GM12873 (cell line): Measurements from ENCODE around the gene BRSK1.

ENCODE experiments used
- TF ChIP-seq, protein P1 (sequence below): IDR thresholded peaks from 2 replicates; pipeline ENCODE4 v1.5.1; 2012; ENCODE audit warnings: low read depth, mild to moderate bottlenecking, moderate library complexity, low read length, control low read depth; ENCODE audit not compliant: insufficient read depth; ENCODE audit errors: missing control alignments

BRSK1 gene

GRCh38 chr19:55355213-55355821 is 71.5 kb downstream of the BRSK1 start:
- TF ChIP-seq, protein P1, sequence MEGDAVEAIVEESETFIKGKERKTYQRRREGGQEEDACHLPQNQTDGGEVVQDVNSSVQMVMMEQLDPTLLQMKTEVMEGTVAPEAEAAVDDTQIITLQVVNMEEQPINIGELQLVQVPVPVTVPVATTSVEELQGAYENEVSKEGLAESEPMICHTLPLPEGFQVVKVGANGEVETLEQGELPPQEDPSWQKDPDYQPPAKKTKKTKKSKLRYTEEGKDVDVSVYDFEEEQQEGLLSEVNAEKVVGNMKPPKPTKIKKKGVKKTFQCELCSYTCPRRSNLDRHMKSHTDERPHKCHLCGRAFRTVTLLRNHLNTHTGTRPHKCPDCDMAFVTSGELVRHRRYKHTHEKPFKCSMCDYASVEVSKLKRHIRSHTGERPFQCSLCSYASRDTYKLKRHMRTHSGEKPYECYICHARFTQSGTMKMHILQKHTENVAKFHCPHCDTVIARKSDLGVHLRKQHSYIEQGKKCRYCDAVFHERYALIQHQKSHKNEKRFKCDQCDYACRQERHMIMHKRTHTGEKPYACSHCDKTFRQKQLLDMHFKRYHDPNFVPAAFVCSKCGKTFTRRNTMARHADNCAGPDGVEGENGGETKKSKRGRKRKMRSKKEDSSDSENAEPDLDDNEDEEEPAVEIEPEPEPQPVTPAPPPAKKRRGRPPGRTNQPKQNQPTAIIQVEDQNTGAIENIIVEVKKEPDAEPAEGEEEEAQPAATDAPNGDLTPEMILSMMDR: no peak

DNA sequence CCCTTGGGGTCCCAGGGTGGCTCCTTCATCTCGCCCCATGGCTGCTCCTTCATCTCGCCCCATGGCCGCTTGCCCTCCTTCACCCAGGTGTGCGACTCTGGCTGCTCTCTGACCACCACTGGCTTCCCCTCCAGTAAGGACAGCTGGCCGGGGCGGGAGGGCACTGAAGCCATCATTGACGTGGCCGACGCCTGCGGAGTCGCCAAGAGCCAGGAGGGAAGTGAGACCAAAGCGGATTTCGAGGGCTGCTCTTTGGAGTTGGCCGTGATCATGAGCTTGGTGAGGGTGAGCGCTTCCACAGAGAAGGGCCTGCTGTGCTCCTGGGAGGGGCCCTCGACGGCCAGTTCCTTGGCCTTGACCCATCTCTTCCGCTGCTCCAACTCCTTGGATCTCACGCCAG is 74.7 kb downstream of the BRSK1 start:
- TF ChIP-seq, protein P1: no peak

DNA sequence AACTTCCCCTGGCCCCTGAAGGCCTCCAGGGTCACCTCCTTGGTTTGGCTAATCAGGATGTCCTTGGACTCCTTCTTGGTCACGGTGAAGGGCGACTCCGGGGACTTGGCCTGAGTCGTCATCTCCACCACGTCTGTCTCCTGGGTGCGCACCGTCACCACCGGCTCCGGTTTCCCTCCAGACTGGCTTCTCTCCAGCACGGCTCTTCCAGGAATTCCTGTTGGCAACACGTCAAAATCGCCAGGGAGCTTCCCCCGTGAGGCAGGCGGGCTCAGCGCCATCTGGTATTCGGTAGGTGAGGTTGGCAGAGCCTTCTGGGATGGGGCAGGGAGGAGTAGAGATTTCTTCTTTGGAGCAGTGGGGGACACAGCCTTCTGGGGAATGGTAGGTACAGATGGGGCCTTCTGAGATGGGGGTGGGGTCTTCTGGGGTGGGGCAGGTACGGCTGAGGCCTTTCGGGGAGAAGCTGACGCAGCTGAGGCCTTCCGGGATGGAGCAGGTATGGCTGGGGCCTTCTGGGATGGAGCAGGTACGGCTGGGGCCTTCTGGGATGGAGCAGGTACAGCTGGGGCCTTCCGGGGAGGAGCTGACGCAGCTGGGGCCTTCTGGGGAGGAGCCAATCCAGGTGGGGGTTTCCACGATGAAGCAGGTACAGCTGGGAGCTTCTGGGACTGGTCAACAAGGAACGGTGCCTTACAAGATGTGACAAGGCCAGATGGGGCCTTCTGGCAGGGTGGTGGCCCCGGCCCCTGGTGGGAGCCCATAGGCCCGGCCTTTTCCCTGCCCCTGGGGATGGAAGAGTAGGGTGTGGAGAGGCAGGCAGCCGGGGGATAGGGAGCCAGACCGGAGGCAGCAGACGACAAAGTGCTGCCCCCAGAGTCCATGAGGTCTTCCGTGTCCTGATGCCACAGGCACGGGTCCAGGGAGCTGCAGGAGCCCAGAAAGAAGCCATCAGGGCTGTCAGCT is 75.4 kb downstream of the BRSK1 start:
- TF ChIP-seq, protein P1: no peak

DNA sequence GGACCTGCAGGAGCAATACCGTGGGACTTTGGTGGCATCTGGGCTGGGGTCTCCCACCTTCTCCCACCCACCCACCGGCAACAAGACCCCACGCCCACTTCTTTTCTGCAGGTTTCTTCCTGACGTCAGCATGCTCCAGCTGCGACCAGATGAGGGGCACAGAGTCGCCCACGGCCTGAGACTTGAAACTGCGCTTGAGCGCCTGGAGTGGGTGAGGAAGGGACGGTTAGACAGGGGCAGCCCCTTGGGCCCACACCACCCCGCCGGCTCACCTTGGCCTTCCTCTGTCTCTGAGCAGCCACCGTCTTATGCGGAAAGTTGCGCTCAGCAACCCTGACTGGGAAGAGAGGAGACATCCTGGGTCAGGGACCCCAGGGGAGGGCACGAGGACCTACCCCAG is 77.1 kb downstream of the BRSK1 start:
- TF ChIP-seq, protein P1: no peak
